Measurements from ENCODE around the gene RALGPS1.

RALGPS1 gene

GRCh38 chr9:127175319-127175715 is 260.7 kb downstream of the RALGPS1 start:
- H3K27ac ChIP-seq = no peak overlapping the region

GRCh38 chr9:127175764-127176163 is 261.2 kb downstream of the RALGPS1 start:
- no peak for TF ChIP-seq CTCF (IDR thresholded peaks at IDR 0.05)
- H3K27me3 ChIP-seq (ENCODE audit: control insufficient read depth, insufficient read depth, low read length) = no peaks in the 10 kb centered on the region
- H3K4me2 ChIP-seq (ENCODE audit: low read length) = no peak overlapping the region
- H2AFZ ChIP-seq = no peak overlapping the region
- H3K9me3 ChIP-seq (ENCODE audit: control insufficient read depth, low read length) = no peaks in the 10 kb centered on the region
- H3K36me3 ChIP-seq (ENCODE audit: control insufficient read depth, insufficient read depth, low read length) = no peaks in the 10 kb centered on the region
- H3K79me2 ChIP-seq = no peaks in the 10 kb centered on the region
- H3K4me3 ChIP-seq (ENCODE audit: low read depth, low read length) = no peak overlapping the region
- no peak overlapping the region for H3K9ac ChIP-seq
- H3K27ac ChIP-seq = no peak overlapping the region
- peaks cover 7% of the 10 kb centered on the region for H3K4me1 ChIP-seq

More at GRCh38 chr9:127175319-127175715, 260.7 kb downstream of the RALGPS1 start:
- Histone ChIP-seq H3K9ac (no peak overlapping the region), H3K4me1 (peaks cover 7% of the 10 kb centered on the region), H3K9me3 (ENCODE audit: control insufficient read depth, low read length) (no peaks in the 10 kb centered on the region), H3K79me2 (no peaks in the 10 kb centered on the region), H2AFZ (no peak overlapping the region), H3K27me3 (ENCODE audit: control insufficient read depth, insufficient read depth, low read length) (no peaks in the 10 kb centered on the region), H3K4me3 (ENCODE audit: low read depth, low read length) (no peak overlapping the region), H3K4me2 (ENCODE audit: low read length) (no peak overlapping the region), H3K36me3 (ENCODE audit: control insufficient read depth, insufficient read depth, low read length) (no peaks in the 10 kb centered on the region)
- TF ChIP-seq CTCF (IDR thresholded peaks at IDR 0.05) = no peak

- H3K9me3 ChIP-seq (ENCODE audit: control insufficient read depth, low read length) = no peaks in the 10 kb centered on the region
- no peak overlapping the region for H2AFZ ChIP-seq
- no peaks in the 10 kb centered on the region for H3K36me3 ChIP-seq (ENCODE audit: control insufficient read depth, insufficient read depth, low read length)
- H3K9ac ChIP-seq = no peak overlapping the region
- peaks cover 7% of the 10 kb centered on the region for H3K4me1 ChIP-seq
- H3K79me2 ChIP-seq = no peaks in the 10 kb centered on the region
- H3K4me3 ChIP-seq (ENCODE audit: low read depth, low read length) = no peak overlapping the region
- no peak overlapping the region for H3K4me2 ChIP-seq (ENCODE audit: low read length)
- no peak overlapping the region for H3K27ac ChIP-seq
- TF ChIP-seq CTCF (IDR thresholded peaks at IDR 0.05) = no peak
- H3K27me3 ChIP-seq (ENCODE audit: control insufficient read depth, insufficient read depth, low read length) = no peaks in the 10 kb centered on the region
Measured at GRCh38 chr9:127176631-127177030, 262.0 kb downstream of the RALGPS1 start.

- Histone ChIP-seq H3K9ac (no peak overlapping the region), H3K4me1 (peaks cover 7% of the 10 kb centered on the region)
Measured at GRCh38 chr9:127177231-127177630, 262.6 kb downstream of the RALGPS1 start.

More at GRCh38 chr9:127177231-127177630, 262.6 kb downstream of the RALGPS1 start:
- Histone ChIP-seq H3K27ac (no peak overlapping the region), H3K36me3 (ENCODE audit: control insufficient read depth, insufficient read depth, low read length) (no peaks in the 10 kb centered on the region), H3K79me2 (no peaks in the 10 kb centered on the region), H2AFZ (no peak overlapping the region), H3K4me2 (ENCODE audit: low read length) (no peak overlapping the region), H3K4me3 (ENCODE audit: low read depth, low read length) (no peak overlapping the region), H3K27me3 (ENCODE audit: control insufficient read depth, insufficient read depth, low read length) (no peaks in the 10 kb centered on the region), H3K9me3 (ENCODE audit: control insufficient read depth, low read length) (no peaks in the 10 kb centered on the region)
- TF ChIP-seq CTCF (IDR thresholded peaks at IDR 0.05) = no peak

All from parathyroid adenoma (tissue), 2 donors.